ENCODE measurements around the gene ZNF22.
"Not testable (repeated sequence)": the region's sequence is repeated elsewhere in the genome, so short reads cannot be mapped to it uniquely, and the experiment has no call there.

The ZNF22 gene

DNA sequence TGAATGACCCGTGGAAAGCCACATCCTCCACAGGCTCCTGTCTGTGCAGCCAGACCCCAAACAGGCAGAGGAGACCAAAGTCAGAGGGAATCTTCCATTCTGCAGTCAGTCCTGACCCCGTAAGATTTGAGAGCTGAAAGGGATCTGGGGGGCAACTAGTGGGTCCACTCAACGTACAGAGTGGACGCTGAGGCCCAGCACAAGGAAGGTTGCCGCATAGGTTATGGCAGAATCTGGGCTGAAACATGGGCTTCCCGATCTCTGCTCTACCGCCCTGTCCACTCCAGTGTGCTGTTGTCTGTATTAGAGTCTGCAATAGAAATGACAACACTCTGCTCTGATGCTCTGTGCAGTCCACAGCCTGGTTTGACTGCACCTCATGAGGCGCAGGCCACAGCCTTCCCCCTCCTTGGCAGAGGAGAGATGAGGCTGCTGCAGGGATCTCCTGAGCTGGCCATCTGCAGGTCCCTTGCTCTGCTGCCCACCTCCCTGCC is 7.9 kb upstream of the ZNF22 start:
- no peak for DNase-seq

DNA sequence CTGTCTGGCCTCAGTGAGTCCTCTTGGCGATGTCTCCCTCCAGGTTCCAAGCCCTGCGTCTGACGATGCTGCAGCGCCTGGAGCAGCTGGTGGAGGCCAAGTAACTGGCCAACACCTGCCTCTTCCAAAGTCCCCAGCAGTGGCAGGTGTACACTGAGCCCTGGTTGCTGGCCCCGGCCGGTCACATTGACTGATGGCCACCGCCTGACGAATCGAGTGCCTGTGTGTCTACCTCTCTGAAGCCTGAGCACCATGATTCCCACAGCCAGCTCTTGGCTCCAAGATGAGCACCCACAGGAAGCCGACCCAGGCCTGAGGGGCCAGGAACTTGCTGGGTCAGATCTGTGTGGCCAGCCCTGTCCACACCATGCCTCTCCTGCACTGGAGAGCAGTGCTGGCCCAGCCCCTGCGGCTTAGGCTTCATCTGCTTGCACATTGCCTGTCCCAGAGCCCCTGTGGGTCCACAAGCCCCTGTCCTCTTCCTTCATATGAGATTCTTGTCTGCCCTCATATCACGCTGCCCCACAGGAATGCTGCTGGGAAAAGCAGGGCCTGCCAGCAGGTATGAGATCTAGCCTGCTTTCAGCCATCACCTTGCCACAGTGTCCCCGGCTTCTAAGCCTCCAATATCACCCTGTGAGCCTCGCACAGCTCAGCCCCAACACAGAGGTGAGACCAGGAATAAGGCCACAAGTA is 7.3 kb upstream of the ZNF22 start:
- DNase-seq, result no peak

DNA sequence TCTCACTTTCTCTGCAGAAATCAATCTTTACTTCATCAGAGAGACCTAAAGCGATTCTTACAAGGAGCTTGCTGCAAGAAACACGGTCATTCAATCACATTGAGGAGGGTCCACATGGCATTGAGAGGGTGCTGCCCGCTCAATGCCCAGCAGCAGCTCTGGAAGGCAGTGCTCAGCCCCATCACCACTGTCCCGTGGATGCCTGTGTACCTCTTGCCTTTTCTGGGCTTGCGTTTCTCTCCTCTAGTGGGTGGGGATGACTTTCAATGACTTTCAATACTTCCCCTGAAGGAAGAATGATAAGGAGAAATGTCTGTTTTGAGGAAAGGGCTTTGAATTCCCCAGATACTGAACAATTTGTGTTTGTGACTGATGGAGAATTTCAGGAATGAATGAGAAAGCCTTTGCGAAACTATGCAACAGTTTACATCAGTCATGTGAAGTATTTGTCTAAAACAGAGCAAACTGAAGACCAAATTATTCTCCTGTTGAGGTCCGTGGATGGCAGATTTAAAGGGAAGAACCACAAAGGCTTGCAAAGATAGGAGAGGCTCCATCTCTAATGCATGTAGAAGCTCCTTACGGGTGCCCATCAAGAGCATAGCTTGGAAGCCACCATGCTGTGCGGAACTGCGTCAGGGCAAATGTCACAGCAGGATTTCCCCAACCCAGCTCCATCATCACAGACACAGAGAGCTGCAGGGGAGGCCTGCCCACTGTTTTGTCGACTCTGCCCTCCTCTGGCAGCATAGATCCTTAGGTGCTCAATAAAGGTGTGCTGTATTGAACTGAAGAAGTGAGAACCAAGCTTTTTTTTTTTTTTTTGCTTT is 6.6 kb upstream of the ZNF22 start:
- no peak for DNase-seq

DNA sequence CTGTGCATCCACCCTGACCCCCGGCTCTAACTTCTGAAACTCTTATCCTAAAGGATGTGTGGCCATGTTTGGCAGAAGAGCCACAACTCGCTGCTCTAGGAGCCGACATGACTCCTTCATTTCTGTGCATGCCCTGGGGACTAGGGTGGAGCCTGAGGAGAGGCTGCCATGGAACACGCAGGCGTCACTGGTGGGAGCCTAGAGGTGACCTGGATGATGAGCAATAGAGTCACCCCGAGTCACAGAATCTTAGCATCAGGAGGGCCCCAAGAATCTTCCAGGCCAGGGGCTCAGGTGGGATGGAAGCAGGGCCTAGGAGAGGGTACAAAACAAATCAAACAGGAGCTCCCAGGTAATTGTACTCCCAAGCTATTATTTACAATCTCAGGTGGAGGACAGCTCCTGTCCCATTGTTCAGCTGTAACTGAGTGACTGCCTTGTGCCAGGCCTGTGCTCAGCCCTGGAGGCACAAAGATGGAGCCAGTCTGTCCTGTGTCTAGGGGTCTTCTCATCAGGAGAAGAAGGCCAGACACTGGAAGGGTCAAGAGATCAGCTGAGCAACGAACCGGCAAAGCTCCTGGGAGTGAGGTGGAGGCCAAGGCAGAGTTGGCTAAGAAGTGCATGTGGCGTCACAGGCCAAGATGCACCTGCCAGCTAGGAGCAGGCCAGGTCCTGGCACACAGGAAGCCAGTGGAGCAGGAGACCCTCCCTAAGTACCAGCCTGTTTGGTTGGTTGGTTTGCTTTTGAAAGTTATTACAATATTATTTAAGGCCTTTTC is 5.8 kb upstream of the ZNF22 start:
- DNase-seq, result no peak

DNA sequence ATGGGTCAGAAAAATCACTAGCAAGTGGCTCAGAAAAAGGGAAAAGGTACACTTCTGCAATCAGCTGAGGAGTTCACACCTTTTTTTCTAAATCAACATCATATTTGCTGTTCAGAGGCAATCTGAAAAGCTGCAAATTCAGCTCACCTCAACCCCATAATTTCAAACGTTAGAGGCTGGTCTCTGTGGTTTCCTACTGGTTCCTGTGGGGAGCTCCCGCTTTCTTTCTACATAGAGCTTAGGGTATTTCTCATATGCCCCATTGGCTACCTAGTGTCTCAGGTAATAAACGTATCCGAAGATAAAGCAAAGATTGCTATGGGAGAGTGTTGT is 5.2 kb upstream of the ZNF22 start:
- DNase-seq, result no peak

DNA sequence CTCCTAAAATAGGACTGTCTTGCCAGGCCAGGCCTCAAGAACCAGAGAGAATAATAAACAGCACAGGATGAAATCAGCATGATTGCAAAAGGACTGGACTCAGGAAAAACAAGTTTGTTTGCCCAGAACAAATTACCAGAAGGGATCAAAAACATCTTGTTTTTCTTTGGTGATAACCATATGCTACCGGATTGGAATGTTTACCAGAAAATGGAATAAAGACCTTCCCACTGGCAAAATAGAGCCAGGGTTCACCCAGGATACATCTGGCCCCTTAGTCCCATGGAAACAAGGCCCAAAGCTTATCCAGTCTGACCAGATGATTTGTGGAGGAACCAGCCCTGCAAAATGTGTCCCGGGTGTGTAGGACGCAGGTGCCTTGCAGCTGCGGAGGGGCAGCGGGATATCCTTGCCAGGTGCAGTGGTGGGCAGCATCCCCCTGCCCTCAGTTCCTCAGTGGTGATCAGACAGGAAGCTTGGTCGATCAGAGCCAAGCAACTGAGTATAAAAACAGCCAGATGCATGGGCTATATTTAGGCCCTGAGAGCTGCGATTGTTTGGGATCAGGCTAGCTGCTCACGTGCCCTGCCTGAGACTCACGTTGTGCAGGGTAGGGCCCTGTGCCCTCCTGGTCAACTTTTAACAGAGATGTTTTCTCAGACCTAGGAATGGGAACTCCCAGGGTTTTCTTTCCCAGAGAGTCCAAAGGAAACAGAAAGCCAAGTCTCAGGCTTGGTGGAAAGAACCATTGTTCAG is 4.6 kb upstream of the ZNF22 start:
- no peak for DNase-seq

DNA sequence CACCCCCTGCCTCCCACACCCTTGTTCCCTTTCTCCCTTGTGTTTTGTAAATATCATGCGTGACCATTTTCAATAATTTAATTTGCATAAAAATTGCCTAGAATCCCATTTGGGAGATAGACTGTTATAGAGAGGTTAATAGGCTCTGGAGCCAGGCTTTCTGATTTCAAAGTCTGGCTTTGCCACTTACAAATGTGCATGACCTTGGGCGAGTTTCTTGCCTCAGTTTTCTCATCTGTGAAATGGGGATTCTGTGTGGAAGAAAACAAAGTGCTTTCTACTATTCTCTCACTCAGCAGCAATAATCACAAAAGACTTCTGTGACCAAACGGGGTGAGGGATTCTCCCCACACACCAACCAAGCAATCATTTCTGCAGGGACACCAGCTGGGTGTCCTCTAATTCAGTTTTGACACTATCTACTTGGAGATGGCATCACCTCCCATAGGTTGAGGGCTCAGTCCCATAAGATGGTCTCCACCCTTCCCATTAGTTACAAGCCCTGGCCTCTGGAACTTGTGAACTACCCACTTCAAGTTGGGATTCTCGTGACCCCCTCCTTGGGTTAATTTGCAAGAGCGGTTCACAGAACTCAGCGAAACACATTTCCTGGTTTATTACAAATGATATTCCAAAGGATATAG is 3.5 kb upstream of the ZNF22 start:
- DNase-seq, result no peak

DNA sequence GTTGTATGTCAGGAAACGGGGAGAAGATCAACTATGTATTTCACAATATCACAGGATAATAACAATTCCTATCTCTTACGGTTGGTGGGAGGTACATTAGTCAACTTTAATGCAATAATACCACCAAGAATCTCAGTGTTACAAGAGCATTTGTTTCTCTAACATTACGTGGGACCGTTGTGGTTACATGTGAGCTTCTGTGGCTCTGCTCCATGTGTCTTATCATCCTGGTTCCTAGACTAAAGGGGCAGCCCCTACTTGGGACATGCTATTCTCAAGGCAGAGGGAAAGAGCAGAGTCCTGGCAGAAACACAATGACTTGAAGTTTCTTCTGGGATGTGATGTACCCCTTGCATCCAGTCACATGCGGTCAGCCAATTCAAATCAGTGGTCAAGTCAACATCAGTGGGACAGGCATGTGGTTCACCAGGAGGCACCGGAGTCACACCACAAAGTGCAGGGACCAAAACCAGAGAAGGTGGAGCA is 2.5 kb upstream of the ZNF22 start:
- DNase-seq, result no peak

DNA sequence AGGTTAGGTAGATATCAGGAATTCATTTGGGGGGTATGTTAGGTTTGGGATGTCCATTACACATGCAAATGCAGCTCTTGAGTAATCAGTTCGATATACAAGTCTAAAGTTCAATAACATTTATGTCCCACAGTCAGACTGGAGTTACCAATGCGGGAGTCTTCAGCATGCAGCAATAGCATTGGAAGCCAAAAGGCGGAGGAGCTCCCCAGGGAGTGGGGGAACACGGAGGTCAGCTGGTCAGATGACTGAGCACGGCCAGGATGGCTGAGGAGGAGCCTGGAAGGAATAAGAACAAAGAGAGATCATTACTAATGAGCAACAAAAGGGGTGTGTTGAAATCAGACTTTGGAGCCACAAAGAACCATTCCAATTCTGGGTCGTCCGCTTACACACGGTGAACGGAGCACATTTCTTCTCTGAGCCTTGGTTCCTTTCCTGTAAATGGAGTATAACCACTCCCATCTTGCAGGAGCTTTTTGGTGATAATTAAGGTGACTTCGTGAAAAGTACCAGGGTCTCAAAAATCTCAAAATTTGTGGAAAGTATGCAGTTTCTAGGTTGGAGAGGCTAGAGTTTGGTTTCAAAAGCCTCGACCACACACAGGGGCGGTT is 478 bp upstream of the ZNF22 start:
- no peak for DNase-seq

DNA sequence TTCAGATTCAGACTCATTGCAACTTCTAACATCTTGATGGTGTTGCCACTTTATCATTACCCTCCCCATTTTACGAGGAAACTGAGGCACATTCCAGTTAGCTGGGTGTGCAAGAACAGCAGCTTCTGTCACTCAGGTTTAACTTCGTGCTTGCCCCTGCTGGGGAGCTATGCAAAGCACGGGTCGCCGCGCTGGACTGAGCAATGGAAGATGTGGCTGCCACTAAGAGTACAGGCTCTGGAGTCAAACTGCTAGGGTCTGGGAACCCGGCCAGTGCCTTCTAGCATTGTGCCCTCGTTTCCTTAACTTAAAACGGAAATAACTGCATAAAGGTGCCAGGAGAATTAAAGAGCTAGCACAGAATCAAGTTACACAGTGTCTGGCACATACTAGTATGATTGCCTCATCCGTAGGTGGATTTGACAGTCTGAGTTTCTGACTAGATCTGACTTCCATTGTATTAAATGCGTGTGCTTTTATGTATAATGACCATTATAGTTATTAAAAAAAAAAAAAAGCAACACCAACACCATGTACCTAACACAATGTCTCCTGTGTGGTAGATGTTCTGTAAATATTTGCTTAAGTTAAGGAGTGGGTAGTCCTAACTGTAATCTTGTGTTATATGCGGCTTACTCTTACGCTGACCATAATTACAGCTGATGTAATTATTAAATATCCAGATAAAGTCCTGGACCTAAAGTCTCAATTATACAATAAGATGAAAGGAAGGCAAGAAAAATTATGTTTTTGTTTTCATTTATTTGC is 842 bp downstream of the ZNF22 start:
- DNase-seq, result peak; percentile 54

DNA sequence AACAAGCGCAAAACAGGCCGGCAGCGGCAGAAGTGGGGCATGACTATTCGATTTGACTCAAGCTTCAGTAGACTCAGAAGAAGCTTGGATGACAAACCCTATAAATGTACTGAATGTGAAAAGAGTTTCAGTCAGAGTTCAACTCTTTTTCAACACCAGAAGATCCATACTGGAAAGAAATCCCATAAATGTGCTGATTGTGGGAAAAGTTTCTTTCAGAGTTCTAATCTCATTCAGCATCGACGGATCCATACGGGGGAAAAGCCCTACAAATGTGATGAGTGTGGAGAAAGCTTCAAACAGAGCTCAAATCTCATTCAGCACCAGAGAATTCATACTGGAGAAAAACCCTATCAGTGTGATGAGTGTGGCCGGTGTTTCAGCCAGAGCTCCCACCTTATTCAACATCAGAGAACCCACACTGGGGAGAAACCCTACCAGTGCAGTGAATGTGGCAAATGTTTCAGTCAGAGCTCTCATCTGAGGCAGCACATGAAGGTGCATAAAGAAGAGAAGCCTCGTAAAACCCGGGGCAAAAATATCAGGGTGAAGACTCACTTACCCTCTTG is 2.8 kb downstream of the ZNF22 start:
- no peak for DNase-seq

DNA sequence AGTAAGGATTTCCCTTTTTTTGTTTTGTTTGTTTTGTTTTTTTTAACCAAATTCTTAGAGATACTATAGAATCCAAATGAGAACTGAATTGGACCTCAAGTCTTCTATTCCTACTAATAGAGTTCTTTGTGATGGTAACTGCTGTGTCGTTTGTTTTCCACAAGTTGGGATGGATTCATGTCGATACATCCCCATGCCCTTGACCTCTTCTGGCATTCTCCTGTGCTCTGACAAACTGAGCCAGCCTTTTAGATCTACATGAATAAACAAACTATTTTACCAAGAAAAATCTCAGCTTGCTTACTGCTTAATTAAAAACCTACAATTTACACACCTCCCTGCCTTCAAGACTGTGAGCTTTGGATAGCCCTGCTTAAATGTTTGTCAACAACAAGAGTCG is 3.9 kb downstream of the ZNF22 start:
- no peak for DNase-seq

DNA sequence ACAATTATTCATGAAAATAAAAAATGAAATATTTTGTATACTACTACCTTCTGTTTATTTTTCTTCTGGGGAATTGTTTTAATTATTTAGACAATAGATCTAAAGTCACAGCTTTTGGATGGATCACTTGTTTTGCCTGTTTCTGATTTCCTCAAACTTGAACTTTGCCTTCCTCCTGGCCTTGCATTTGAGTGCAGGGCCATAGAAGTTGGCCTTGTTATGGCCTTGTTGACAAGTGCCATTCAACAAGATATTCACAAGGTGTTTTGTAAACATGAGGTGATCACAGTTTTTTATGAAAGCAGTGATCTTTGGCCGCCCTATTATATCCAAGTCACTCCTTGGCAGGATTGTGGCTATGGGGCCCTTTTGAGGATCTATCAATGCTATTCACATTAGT is 4.6 kb downstream of the ZNF22 start:
- DNase-seq, result no peak

DNA sequence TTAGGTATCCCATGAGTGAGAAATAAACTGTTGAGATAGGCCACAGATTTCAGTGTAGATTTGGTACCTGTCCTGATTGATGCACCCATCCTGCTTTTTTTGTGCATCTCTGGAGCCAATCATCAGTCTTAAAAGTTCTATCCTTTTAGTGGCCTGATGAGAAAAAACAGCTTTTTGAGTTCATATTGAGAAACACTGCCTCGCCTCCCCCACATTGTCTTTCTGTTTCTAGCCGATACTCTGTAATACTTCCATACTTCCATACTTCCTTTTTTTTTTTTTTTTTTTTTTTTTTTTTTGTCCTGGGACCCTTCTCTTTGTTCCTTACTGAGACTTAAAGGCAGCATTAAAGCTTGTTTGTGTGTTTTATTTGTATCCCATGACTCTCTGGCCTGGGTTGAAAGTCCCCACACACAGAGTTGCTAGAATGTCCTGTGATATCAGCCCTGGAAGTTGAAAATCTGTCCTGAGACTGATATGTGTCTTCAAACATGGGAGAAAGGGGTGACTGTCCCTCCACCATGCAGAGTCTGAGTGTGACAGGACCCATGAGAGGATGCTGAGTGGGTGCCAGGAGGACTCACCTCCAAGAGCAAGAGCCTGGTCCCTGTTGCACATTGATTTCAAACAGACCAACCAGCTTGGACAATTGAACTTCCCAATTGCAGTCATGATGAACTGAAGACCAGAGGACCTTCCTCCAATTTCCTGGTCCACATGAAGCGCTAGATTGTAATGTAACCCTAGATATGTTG is 5.7 kb downstream of the ZNF22 start:
- DNase-seq, result no peak

DNA sequence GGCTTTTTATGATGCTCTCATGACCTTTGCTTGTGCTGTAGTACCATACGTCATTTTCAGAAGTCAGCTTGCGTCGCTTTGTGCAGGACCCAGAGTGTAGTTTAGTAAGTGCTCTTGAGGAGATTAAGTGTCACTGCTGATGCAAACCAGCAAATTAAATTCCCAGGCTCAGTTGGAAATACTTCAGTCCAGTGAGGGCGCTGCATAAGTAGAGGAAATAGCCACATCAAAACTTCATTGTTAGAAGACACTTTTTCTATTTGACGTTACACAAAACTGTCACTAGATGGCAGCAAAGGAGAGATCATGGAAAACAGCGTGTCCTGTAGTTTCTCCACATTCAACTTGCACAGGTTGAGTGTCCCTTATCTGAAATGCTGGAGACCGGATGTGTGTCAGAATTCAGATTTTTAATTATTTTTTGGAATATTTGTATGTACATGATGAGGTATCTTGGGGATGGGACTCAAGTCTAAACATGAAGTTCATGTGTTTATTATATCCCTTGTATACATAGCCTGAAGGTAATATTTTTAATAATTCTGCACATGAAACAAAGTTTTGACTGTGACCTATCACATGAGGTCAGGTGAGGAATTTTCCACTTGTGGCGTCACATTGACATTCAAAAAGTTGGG is 7.9 kb downstream of the ZNF22 start:
- no peak for DNase-seq

DNA sequence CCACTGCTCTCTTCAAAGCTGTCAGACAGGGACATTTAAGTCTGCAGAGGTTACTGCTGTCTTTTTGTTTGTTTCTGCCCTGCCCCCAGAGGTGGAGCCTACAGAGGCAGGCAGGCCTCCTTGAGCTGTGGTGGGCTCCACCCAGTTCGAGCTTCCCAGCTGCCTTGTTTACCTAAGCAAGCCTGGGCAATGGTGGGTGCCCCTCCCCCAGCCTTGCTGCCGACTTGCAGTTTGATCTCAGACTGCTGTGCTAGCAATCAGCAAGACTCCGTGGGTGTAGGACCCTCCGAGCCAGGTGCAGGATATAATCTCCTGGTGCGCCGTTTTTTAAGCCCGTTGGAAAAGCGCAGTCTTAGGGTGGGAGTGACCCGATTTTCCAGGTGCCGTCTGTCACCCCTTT is 13.8 kb downstream of the ZNF22 start:
- DNase-seq, result not testable (repeated sequence)

DNA sequence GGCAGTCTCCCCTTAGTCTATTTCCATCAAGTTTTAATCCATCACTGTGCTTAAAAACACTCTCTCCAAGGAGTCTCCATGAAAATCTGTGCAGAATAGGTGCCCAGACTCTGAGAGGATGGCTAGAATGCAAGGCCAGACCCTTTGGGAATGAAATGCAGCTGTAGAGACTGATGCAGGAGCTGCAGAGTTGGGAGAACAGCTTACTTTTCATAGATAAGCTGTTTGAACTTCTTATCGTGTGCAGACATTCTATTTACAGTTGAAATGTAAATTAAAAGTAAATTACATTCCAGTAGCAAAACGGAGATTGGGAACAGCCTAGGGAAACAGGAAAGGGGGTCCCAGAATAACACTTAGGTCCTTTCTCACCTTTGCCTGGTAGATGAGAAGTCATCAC is 14.9 kb downstream of the ZNF22 start:
- no peak for DNase-seq

DNA sequence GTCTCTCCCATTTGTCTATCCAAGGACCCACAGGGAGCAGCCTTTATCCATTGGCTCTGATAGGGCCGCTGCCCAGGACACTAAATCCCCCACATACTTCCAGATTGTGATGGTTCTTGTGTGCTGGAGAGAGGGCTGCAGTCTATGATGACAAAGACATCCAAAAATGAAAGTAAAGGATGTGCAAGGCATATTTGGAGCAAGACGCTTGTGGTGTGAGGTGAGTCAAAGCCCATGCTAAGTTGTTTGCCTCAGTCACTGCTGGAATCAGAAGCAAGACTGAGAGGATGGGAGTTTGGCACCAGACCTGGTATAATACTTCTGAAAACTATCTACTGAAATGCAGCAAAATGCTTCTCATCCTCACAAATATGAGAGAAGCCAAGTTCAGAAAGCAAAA is 22.7 kb downstream of the ZNF22 start:
- no peak for DNase-seq

DNA sequence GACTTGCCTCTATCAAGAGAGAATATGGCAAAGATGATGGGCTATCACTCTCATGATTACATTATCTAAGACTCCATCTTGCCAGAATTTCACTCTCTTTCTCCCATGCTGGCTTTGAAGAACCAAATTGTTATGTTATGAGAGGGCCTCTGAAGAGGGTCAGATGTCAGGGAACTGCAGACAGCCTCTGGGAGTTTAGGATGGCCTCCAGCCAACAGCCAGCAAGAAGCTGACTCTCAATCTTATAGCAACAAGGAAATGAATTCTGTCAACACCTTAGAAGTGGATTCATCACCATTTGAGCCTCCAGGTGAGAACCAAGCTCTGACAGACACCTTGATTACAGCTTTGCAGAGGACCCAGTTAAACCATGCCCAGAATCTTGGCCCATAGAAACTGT is 33.6 kb downstream of the ZNF22 start:
- no peak for DNase-seq
